DMS153 treated with DMSO at 0.1 percent for 48 hours (cell line): ENCODE results near the gene ABT1.

Source experiments
- DNase-seq: peaks from one replicate; lab custom pipeline; 2025; ENCODE audit not compliant: unreplicated experiment; lab: John Stamatoyannopoulos, UW

ABT1 gene

GRCh38 chr6:26571592-26572296, 25.0 kb upstream of the ABT1 start:
- peak; percentile 87 for DNase-seq

GRCh38 chr6:26575494-26575939, 21.2 kb upstream of the ABT1 start:
- no peak for DNase-seq

GRCh38 chr6:26576407-26576843, 20.3 kb upstream of the ABT1 start:
- DNase-seq, result no peak

GRCh38 chr6:26576929-26577719, 19.6 kb upstream of the ABT1 start:
- DNase-seq, result no peak

- no peak for DNase-seq
Observed at GRCh38 chr6:26577720-26578072, 19.1 kb upstream of the ABT1 start.

GRCh38 chr6:26578279-26578678, 18.5 kb upstream of the ABT1 start:
- no peak for DNase-seq

- DNase-seq, result no peak
Observed at GRCh38 chr6:26578741-26579140, 18.0 kb upstream of the ABT1 start.

- DNase-seq, result no peak
Observed at GRCh38 chr6:26581164-26581915, 15.4 kb upstream of the ABT1 start.

- DNase-seq, result no peak
Observed at GRCh38 chr6:26588965-26589364, 7.8 kb upstream of the ABT1 start.

- no peak for DNase-seq
Observed at GRCh38 chr6:26592649-26593048, 4.1 kb upstream of the ABT1 start.

GRCh38 chr6:26593278-26594130, 3.2 kb upstream of the ABT1 start:
- DNase-seq, result no peak

GRCh38 chr6:26594131-26594498, 2.6 kb upstream of the ABT1 start:
- DNase-seq, result no peak

GRCh38 chr6:26594730-26595632, 1.8 kb upstream of the ABT1 start:
- DNase-seq, result no peak

- peak; percentile 84 for DNase-seq
Observed at GRCh38 chr6:26595669-26596269, 984 bp upstream of the ABT1 start.

GRCh38 chr6:26597389-26597766, 625 bp downstream of the ABT1 start:
- DNase-seq, result no peak

- no peak for DNase-seq
Observed at GRCh38 chr6:26597821-26598220, 1.1 kb downstream of the ABT1 start.

GRCh38 chr6:26598267-26598666, 1.5 kb downstream of the ABT1 start:
- no peak for DNase-seq

GRCh38 chr6:26599134-26599533, 2.4 kb downstream of the ABT1 start:
- DNase-seq, result no peak

- no peak for DNase-seq
Observed at GRCh38 chr6:26599591-26599990, 2.8 kb downstream of the ABT1 start.

GRCh38 chr6:26600759-26601158, 4.0 kb downstream of the ABT1 start:
- no peak for DNase-seq
